ENCODE results near the gene MAMDC4.

Gene MAMDC4

GRCh38 chr9:136854113-136854841 is 2.1 kb downstream of the MAMDC4 start:
- Histone ChIP-seq H4K20me1 (ENCODE audit: insufficient read depth, low read length, poor library complexity, severe bottlenecking) (peaks cover 16% of the 10 kb centered on the region), H3K9ac (ENCODE audit: low read depth, low read length, poor library complexity, severe bottlenecking) (no peak overlapping the region), H3K4me1 (ENCODE audit: insufficient read depth, low read length, poor library complexity, severe bottlenecking) (peaks cover 4% of the 10 kb centered on the region), H3K4me2 (ENCODE audit: low read depth, low read length, poor library complexity, severe bottlenecking) (no peak overlapping the region), H3K9me3 (ENCODE audit: insufficient read depth, low read depth, low read length) (no peaks in the 10 kb centered on the region), H2AFZ (ENCODE audit: low read length) (no peak overlapping the region), H3F3A (ENCODE audit: low read depth) (no peaks in the 10 kb centered on the region), H3K9me2 (replicated peaks; ENCODE audit: low read depth, low read length) (no peaks in the 10 kb centered on the region), H3K79me2 (ENCODE audit: insufficient read depth, low read length) (peaks cover 11% of the 10 kb centered on the region; the same call in 1 of the 2 replicates), H3K36me3 (ENCODE audit: insufficient read depth, low read length) (peaks cover 13% of the 10 kb centered on the region; the same call in 1 of the 2 replicates), H3K4me3 (ENCODE audit: low read length, poor library complexity, severe bottlenecking) (no peak overlapping the region), H3K27me3 (ENCODE audit: insufficient read depth, low read length, poor library complexity, severe bottlenecking) (no peaks in the 10 kb centered on the region)
- TF ChIP-seq CTCF (conservative IDR thresholded peaks at IDR 0.05; ENCODE audit: low read length) (no peak), EZH2phosphoT487 (IDR thresholded peaks at IDR 0.05; ENCODE audit: borderline replicate concordance) (no peak)

DNA sequence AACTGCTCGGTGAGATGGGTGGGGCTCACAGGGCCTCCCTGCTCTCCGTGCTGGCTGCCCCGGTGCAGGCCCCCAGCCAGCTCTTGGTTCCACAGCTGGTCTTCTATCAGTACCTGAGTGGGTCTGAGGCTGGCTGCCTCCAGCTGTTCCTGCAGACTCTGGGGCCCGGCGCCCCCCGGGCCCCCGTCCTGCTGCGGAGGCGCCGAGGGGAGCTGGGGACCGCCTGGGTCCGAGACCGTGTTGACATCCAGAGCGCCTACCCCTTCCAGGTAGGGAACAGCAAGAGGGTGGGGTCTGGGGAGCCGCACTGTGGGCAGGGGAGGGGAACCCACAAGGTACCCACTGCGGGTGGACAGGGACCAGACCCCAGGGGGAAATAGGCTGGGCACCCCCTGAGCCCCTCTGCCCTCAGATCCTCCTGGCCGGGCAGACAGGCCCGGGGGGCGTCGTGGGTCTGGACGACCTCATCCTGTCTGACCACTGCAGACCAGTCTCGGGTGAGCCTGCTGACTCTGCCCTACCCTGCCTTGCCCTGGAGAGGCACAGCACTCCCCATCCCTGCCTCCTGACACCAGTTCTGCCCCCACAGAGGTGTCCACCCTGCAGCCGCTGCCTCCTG is 2.8 kb downstream of the MAMDC4 start:
- no peak overlapping the region for H3K4me2 ChIP-seq (ENCODE audit: low read depth, low read length, poor library complexity, severe bottlenecking)
- peaks cover 13% of the 10 kb centered on the region; the same call in 1 of the 2 replicates for H3K36me3 ChIP-seq (ENCODE audit: insufficient read depth, low read length)
- H3K4me3 ChIP-seq (ENCODE audit: low read length, poor library complexity, severe bottlenecking): no peak overlapping the region
- no peaks in the 10 kb centered on the region for H3K9me2 ChIP-seq (replicated peaks; ENCODE audit: low read depth, low read length)
- H3K9ac ChIP-seq (ENCODE audit: low read depth, low read length, poor library complexity, severe bottlenecking): no peak overlapping the region
- peaks cover 8% of the 10 kb centered on the region; the same call in 1 of the 2 replicates for H3K79me2 ChIP-seq (ENCODE audit: insufficient read depth, low read length)
- no peaks in the 10 kb centered on the region for H3F3A ChIP-seq (ENCODE audit: low read depth)
- peaks cover 12% of the 10 kb centered on the region for H4K20me1 ChIP-seq (ENCODE audit: insufficient read depth, low read length, poor library complexity, severe bottlenecking)
- peaks cover 4% of the 10 kb centered on the region for H3K4me1 ChIP-seq (ENCODE audit: insufficient read depth, low read length, poor library complexity, severe bottlenecking)
- TF ChIP-seq CTCF (conservative IDR thresholded peaks at IDR 0.05; ENCODE audit: low read length) (no peak), EZH2phosphoT487 (IDR thresholded peaks at IDR 0.05; ENCODE audit: borderline replicate concordance) (no peak)
- H2AFZ ChIP-seq (ENCODE audit: low read length): no peak overlapping the region
- H3K9me3 ChIP-seq (ENCODE audit: insufficient read depth, low read depth, low read length): no peaks in the 10 kb centered on the region
- no peaks in the 10 kb centered on the region for H3K27me3 ChIP-seq (ENCODE audit: insufficient read depth, low read length, poor library complexity, severe bottlenecking)

- Histone ChIP-seq H2AFZ (ENCODE audit: low read length) (no peak overlapping the region), H3K9me3 (ENCODE audit: insufficient read depth, low read depth, low read length) (no peaks in the 10 kb centered on the region), H3K4me2 (ENCODE audit: low read depth, low read length, poor library complexity, severe bottlenecking) (no peak overlapping the region), H3F3A (ENCODE audit: low read depth) (no peaks in the 10 kb centered on the region), H4K20me1 (ENCODE audit: insufficient read depth, low read length, poor library complexity, severe bottlenecking) (peaks cover 6% of the 10 kb centered on the region), H3K27me3 (ENCODE audit: insufficient read depth, low read length, poor library complexity, severe bottlenecking) (no peaks in the 10 kb centered on the region), H3K36me3 (ENCODE audit: insufficient read depth, low read length) (peaks cover 13% of the 10 kb centered on the region; the same call in 1 of the 2 replicates), H3K4me3 (ENCODE audit: low read length, poor library complexity, severe bottlenecking) (no peak overlapping the region), H3K4me1 (ENCODE audit: insufficient read depth, low read length, poor library complexity, severe bottlenecking) (no peaks in the 10 kb centered on the region), H3K9ac (ENCODE audit: low read depth, low read length, poor library complexity, severe bottlenecking) (no peak overlapping the region), H3K9me2 (replicated peaks; ENCODE audit: low read depth, low read length) (no peaks in the 10 kb centered on the region), H3K79me2 (ENCODE audit: insufficient read depth, low read length) (peaks cover 1% of the 10 kb centered on the region; the same call in 1 of the 2 replicates)
- no peak for TF ChIP-seq EZH2phosphoT487 (IDR thresholded peaks at IDR 0.05; ENCODE audit: borderline replicate concordance)
- no peak for TF ChIP-seq CTCF (conservative IDR thresholded peaks at IDR 0.05; ENCODE audit: low read length)
Measured at GRCh38 chr9:136855461-136856078, 3.4 kb downstream of the MAMDC4 start.
